Esophagus (tissue), 2 donors: ENCODE data around the gene MAPKAP1. TPM values are rescaled to one million over a fixed set of nuclear protein-coding genes. Genes with fewer than 3 reads are reported as not detected.
A peak's percentile ranks its signal among the peaks of the same experiment; 100 is the strongest.

Experiments used
- H3K27ac ChIP-seq, 2 donors: one replicate each; pipeline ENCODE4 v1.5.1; 2013; ENCODE audit warnings: low read depth in 2 of 2, mild to moderate bottlenecking in 2 of 2, inconsistent platforms in 1 of 2, low read length in 1 of 2, moderate library complexity in 1 of 2
- H3K27me3 ChIP-seq, 2 donors: one replicate each; pipeline ENCODE4 v1.6.1; 2013; ENCODE audit warnings: low read length in 2 of 2, control low read depth in 1 of 2, mild to moderate bottlenecking in 1 of 2; ENCODE audit not compliant: insufficient read depth in 2 of 2, control insufficient read depth in 1 of 2
- H3K36me3 ChIP-seq, 2 donors: one replicate each; pipeline ENCODE4 v1.6.1; 2013; ENCODE audit warnings: low read length in 1 of 2; ENCODE audit not compliant: control insufficient read depth in 2 of 2, insufficient read depth in 2 of 2
- H3K4me1 ChIP-seq, 2 donors: one replicate each; pipeline ENCODE4 v1.6.1; 2013; ENCODE audit warnings: low read length in 1 of 2; ENCODE audit not compliant: control insufficient read depth in 2 of 2, insufficient read depth in 2 of 2
- H3K4me3 ChIP-seq, 2 donors: one replicate each; pipeline ENCODE4 v1.5.1; 2013; ENCODE audit warnings: low read length in 2 of 2, mild to moderate bottlenecking in 2 of 2, low read depth in 1 of 2, moderate library complexity in 1 of 2
- H3K9me3 ChIP-seq, 2 donors: one replicate each; pipeline ENCODE4 v1.6.1; 2013; ENCODE audit warnings: mild to moderate bottlenecking in 2 of 2, low read depth in 1 of 2, low read length in 1 of 2, moderate library complexity in 1 of 2; ENCODE audit not compliant: control insufficient read depth in 2 of 2, insufficient read depth in 1 of 2
- WGBS, 2 donors: extraction: QIAGEN DNeasy Blood & Tissue Kit; methylation state at CpG; one replicate each; pipeline ENCODE4 v1.1.7; 2013; 5-methylcytosine and 5-hydroxymethylcytosine counted together
- polyA plus RNA-seq, 2 donors: library from polyadenylated mRNA; stranded (reverse); fragments of 200-250 nt; gene quantifications; one replicate each; pipeline ENCODE4 v1.2.3, GENCODE V29; 2013
- donor health status: healthy with polysubstance abuse.
- donor health status: Bipolar disorder and iron deficiency.

Gene MAPKAP1
- polyA plus RNA-seq, 2 donors = 41.4 to 49.4 TPM

DNA sequence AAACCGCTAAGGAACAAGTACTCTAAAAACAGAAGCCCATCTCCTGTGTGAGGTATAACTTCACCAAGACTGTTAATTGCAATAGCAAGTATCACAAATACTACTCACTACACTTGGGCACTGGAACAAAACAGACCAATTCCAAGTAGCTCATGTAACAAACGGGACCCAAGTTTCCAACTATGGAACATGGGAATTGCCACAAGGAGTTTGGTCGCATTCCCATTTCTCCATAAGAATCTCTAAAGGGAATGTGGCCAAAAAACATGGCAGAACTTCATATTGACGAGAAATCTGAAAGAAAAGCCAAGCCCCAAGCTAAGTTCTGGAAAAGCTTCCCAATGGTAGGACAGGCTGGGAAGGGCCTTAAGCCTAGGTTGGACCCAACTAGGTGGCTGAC lies 162.5 kb downstream of the MAPKAP1 start:
- no peaks in the 10 kb centered on the region for H3K9me3 ChIP-seq
- peaks cover 3 to 7% of the 10 kb centered on the region in 2 donors for H3K4me1 ChIP-seq
- H3K36me3 ChIP-seq = no peaks in the 10 kb centered on the region
- H3K4me3 ChIP-seq = no peak overlapping the region
- H3K27ac ChIP-seq = peak overlapping the region; percentile 48 to 57
- no peaks in the 10 kb centered on the region for H3K27me3 ChIP-seq
- 64 to 68% methylated on average over 4 of the region's 4 CpGs for WGBS, 2 donors

DNA sequence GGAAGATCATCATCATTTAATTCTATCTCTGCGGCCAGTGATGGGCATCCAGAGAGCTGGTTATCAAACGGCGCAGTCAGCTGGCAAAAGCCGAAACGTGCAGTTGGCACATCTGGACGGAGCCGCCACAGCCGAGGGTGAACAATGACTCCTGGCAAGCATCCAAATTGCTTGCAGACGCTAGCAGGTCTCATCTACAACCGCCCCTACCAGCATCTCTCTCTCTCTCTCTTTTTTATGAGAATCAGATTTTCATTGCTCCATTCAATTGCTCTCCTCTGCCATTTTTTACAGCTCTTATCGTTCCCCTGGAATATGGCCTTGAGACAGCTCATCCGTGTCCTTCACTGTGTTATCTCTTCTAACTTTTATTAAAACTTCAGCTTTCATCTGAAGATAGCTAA lies 165.2 kb downstream of the MAPKAP1 start:
- Histone ChIP-seq H3K27ac (no peak overlapping the region), H3K4me3 (no peak overlapping the region), H3K36me3 (no peaks in the 10 kb centered on the region), H3K27me3 (no peaks in the 10 kb centered on the region), H3K4me1 (peaks cover 5 to 11% of the 10 kb centered on the region in 2 donors), H3K9me3 (no peaks in the 10 kb centered on the region)
- WGBS, 2 donors = 52 to 74% methylated on average over 12 of the region's 12 CpGs

DNA sequence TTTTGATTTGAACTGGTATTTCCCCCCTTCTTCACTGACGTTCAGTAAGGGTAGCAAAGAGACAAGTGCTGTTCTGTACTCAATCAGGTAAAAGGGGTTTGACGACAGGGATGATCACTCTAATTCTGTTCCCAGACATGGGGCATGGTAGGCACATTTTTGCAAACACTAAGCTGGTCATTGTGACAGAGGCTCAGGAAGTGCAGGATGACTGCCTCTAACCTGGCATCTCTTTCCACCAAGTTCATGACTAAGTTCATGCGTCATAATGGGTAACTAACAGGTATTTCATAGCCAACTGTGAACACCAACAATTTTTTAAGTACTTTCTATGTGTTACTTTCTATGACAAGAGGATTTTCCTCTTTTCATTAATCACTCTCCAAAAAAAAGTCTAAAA lies 166.5 kb downstream of the MAPKAP1 start:
- H3K27ac ChIP-seq = peak overlapping the region in 1 of 2 donors; percentile 55
- no peaks in the 10 kb centered on the region for H3K36me3 ChIP-seq
- no peak overlapping the region for H3K4me3 ChIP-seq
- H3K27me3 ChIP-seq = no peaks in the 10 kb centered on the region
- WGBS, 2 donors = 56 to 79% methylated on average over 3 of the region's 3 CpGs
- H3K9me3 ChIP-seq = no peaks in the 10 kb centered on the region
- H3K4me1 ChIP-seq = peaks cover 2 to 7% of the 10 kb centered on the region in 2 donors

DNA sequence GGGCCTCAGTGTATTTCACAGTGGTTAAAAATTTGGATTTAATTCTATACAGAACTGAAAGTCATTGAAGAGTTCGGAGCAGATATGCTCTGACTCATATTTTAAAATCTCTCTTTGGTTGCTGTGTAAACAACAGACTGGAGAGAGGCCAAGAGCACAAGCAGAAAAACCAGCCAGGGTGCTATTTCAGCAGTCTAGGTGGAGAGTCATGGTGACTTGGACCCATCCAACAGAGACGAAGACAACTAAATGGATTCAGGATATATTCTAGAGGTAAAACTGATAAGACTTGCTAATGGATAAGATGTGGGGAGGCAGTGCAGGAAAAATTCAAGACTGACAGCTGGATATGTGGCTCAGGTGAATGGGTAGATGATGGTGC lies 168.9 kb downstream of the MAPKAP1 start:
- no peak overlapping the region for H3K27ac ChIP-seq
- no peaks in the 10 kb centered on the region for H3K36me3 ChIP-seq
- H3K9me3 ChIP-seq = no peaks in the 10 kb centered on the region
- H3K27me3 ChIP-seq = no peaks in the 10 kb centered on the region
- peaks cover 2 to 4% of the 10 kb centered on the region in 2 donors for H3K4me1 ChIP-seq
- WGBS, 2 donors = 17 to 24% methylated on average over 2 of the region's 2 CpGs
- H3K4me3 ChIP-seq = no peak overlapping the region

DNA sequence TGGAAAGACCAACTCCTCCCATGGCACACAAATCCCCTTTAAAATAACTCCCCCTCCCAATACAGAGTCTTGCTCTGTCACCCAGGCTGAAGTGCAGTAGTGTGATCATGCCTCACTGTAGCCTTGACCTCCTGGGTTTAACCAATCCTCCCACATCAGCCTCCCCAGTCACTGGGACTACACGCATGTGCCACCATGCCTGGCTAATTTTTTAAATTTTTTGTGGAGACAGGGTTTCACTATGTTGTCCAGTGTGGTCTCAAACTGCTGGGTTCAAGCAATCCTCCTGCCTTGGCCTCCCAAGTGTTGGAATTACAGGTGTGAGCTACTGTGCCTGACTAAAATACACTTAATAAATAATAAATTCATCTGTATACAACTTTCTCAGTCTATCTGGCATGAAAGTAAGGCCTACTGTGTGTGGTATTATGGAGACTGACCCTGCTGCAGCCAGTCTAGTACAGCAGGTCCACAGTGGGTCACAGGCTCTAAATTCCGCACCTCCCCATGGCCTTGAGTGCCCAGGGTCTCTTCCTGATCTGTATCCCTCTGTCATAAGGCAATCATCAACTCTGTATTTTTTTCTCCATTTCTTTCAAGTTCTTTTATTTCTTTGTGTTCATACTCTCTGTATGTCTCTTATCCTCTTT lies 169.4 kb downstream of the MAPKAP1 start:
- Histone ChIP-seq H3K9me3 (no peaks in the 10 kb centered on the region), H3K4me3 (no peak overlapping the region), H3K27ac (peak overlapping the region; percentile 64 to 80), H3K27me3 (no peaks in the 10 kb centered on the region), H3K4me1 (peaks cover 2 to 4% of the 10 kb centered on the region in 2 donors), H3K36me3 (no peaks in the 10 kb centered on the region)
- WGBS, 2 donors = 86 to 98% methylated on average over 2 of the region's 2 CpGs

DNA sequence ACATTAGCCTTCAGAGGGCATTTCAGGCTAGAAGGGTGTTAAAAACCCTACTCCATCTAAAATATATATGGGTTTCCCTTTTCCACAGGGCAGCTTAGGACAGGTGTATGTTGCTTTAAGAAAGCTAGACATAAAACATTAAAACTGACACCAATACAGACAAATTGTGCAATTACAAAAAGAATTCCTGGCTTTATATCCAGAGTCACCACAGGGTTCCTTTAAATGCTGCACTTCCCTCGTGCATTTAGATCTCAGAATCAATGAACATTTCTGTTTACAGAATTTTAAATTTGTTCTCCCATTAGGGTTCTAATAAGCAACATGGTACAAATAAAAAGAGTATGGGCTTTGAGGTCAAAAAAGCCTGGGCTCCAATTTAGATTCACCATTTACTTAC lies 170.2 kb downstream of the MAPKAP1 start:
- H3K9me3 ChIP-seq = no peaks in the 10 kb centered on the region
- WGBS, 2 donors = 36 to 42% methylated on average over 1 of the region's 1 CpG
- peaks cover 2 to 4% of the 10 kb centered on the region in 2 donors for H3K4me1 ChIP-seq
- no peaks in the 10 kb centered on the region for H3K27me3 ChIP-seq
- H3K27ac ChIP-seq = no peak overlapping the region
- no peak overlapping the region for H3K4me3 ChIP-seq
- H3K36me3 ChIP-seq = no peaks in the 10 kb centered on the region

DNA sequence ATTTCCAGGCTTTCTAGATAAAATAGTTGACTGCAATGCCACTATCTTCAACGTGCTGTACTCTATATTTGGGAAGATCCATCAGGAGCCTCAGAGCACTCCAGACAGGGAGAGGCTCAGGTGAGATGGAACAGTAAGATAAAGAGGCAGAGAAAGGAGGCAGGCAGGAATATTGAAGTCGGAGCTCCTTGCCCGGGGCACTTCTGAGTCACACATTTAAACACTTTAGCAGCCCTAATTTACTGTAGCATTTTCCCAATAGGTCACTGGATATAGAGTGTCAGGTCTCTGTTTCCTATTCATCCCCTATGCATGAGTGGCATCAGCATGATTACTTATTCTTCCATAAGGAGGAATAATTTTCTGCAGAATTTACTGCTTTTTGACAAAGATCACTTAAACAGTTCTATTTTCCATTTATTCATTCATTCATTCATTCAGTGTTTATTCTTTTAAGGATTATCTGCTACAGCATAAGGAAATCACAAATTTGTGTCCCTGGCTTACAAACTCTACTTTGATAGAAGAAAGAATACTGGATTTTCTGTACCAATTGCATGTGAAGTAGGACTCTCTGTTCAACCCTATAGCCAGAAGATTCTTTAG lies 170.7 kb downstream of the MAPKAP1 start:
- H3K4me3 ChIP-seq = no peak overlapping the region
- H3K27me3 ChIP-seq = no peaks in the 10 kb centered on the region
- no peaks in the 10 kb centered on the region for H3K36me3 ChIP-seq
- peaks cover 2 to 4% of the 10 kb centered on the region in 2 donors for H3K4me1 ChIP-seq
- no peak overlapping the region for H3K27ac ChIP-seq
- no peaks in the 10 kb centered on the region for H3K9me3 ChIP-seq
- WGBS, 2 donors = 41 to 73% methylated on average over 3 of the region's 3 CpGs

DNA sequence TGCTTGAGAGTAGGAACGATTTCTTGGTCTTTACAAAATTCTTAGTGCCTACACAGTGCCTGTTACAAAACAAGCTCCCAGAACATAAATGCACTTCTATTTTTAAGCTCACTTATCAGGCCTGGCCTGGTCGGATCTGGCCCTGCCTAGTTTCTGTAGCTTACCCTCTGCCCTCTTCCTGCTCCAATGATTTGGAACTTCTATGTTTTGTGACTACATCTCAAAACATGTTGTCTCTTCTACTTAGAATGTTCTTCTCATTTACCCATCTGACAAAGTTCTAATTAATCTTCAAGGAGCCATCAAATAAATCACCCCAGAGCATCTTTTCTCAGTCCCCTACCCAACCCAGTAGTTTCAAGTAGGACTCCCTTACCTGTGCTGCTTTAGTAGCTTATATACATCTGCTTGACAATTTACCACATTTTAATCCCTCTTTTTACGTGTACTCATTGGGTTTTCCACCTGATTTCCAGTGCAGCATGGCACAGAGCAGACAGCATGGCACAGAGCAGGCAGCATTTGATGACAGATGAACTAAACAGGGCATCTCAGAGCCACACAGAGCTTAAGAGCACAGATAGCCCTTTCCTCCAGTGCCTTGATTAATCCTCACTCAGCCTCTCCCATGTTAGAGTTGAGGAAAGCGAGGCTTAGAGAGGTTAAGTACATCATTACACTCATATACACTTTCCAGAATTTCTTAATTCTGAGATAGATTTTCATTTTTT lies 171.9 kb downstream of the MAPKAP1 start:
- H3K36me3 ChIP-seq = no peaks in the 10 kb centered on the region
- no peak overlapping the region for H3K4me3 ChIP-seq
- no peaks in the 10 kb centered on the region for H3K9me3 ChIP-seq
- WGBS, 2 donors = 71 to 76% methylated on average over 4 of the region's 4 CpGs
- no peaks in the 10 kb centered on the region for H3K27me3 ChIP-seq
- H3K4me1 ChIP-seq = peaks cover 2 to 4% of the 10 kb centered on the region in 2 donors
- no peak overlapping the region for H3K27ac ChIP-seq

DNA sequence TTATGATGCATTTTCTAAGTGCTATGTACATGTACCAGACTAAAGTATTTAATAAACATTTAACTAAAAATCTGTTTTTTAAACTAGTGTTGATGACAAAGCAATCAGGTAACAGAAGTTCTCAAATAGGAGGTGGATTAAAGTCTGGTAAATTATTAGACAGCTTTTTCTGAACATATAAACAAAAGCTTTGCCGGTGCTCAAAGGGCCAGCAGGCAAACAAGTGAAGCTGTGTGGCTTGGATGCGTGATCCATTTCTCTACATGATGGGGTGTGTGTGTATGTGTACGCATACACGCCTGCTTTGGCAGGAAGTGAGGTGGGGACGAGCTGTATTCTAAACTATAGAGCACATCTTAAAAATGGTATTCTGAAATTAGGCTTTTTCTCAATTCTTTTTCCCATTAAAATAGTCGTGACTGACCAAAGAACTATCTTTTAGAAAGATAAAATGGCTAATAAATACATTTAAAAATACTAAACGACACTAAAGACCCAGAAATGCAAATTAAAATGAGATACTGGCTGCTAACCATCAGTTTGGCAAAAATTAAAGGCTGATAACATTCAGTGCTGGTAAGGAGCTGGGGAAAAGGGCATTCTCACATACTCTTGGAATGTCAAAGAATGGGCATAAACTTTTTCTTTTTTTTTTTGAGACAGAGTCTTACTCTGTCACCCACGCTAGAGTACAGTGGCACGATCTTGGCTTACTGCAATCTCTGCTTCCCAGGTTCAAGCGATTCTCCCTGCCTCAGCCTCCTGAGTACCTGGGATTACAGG lies 174.0 kb downstream of the MAPKAP1 start:
- peaks cover 2% of the 10 kb centered on the region in 2 donors for H3K4me1 ChIP-seq
- no peaks in the 10 kb centered on the region for H3K27me3 ChIP-seq
- H3K9me3 ChIP-seq = no peaks in the 10 kb centered on the region
- no peaks in the 10 kb centered on the region for H3K36me3 ChIP-seq
- WGBS, 2 donors = 88 to 90% methylated on average over 10 of the region's 10 CpGs
- no peak overlapping the region for H3K4me3 ChIP-seq
- no peak overlapping the region for H3K27ac ChIP-seq
